Right cardiac atrium (tissue), 5 donors: ENCODE measurements around the gene MBTPS2. TPM values are rescaled to one million over a fixed set of nuclear protein-coding genes. Genes with fewer than 3 reads are reported as not detected.

Experiments used
- ATAC-seq, 2 donors: fragments of 200-7000 bp; cut with Tn5 transposase; one replicate each; pipeline versions ENCODE4 v1.8.0 to v1.9.1; 2020; ENCODE audit warnings: moderate library complexity in 2 of 2, mild to moderate bottlenecking in 1 of 2
- DNase-seq, 3 donors: peaks; one replicate each; pipeline ENCODE4 v3.0.0-alpha.2; 2020
- H3K27ac ChIP-seq: one replicate; pipeline ENCODE4 v1.5.1; 2013; ENCODE audit warnings: mild to moderate bottlenecking, low read length, control low read depth, moderate library complexity
- H3K27me3 ChIP-seq: one replicate; pipeline ENCODE4 v1.6.1; 2013; ENCODE audit not compliant: control insufficient read depth, insufficient read depth
- H3K4me1 ChIP-seq: one replicate; pipeline ENCODE4 v1.6.1; 2013; ENCODE audit warnings: low read length; ENCODE audit not compliant: control insufficient read depth, insufficient read depth
- H3K4me3 ChIP-seq: one replicate; pipeline ENCODE4 v1.5.1; 2013; ENCODE audit warnings: low read length, control low read depth
- H3K9me3 ChIP-seq: one replicate; pipeline ENCODE4 v1.6.1; 2013; ENCODE audit warnings: low read length; ENCODE audit not compliant: control insufficient read depth
- WGBS: extraction: QIAGEN DNeasy Blood & Tissue Kit; methylation state at CpG from one replicate; pipeline ENCODE4 v1.1.7; 2013; 5-methylcytosine and 5-hydroxymethylcytosine counted together
- intact Hi-C, 4 donors: fragments of 100-400 bp; cut with DNase I; formaldehyde crosslinking; loops; one replicate each; pipeline versions ENCODE4 v1.11.0 to v1.14.0; 2022 to 2023
- polyA plus RNA-seq: library from polyadenylated mRNA; stranded (reverse); fragments of 200-250 nt; gene quantifications from one replicate; pipeline ENCODE4 v1.2.3, GENCODE V29; 2013
- total RNA-seq, 4 donors: library from RNA; stranded (reverse); fragmentation: NEBNext Ultra II Directional; extraction: Animal tissue kit (Norgen Biotek cat#: 25700); gene quantifications; one replicate each; pipeline ENCODE4 v1.2.1, GENCODE V29; 2021
- donor health status: healthy with polysubstance abuse.
- donor health status: DM: no; HTN: yes; CAD: no.
- donor health status: DM: no; HTN: no; CAD: no.
- donor health status: DM: no; HTN: yes; CAD: no; lungs with severe emphysema.
- donor health status: DM: yes; HTN: yes; CAD: no.

MBTPS2 gene
- total and polyA plus RNA-seq, 5 donors: 5.0 to 12.7 (median 12.3) TPM

DNA sequence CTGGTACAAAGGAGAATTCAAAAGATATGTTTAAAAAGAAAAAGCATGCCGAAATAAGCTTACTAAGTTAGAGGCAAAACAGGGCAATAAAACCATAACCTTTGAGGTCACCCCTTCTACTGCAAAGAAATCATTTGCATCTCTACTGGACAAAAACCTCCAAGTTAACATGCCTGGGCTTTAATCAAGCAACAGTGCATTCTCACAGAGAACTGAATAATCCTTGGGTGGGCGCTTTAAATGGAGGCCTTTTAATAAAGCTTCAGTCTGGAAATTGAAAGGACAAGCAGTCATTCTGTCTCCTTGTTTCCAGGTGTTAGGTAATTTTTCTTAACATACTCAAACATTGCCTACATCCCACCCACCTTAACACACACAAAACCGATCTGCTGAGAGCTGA, 66.5 kb downstream of the MBTPS2 start:
- intact Hi-C loops: no loop called here
- DNase-seq: no peak
- H3K9me3 ChIP-seq: no peaks in the 10 kb centered on the region
- H3K4me1 ChIP-seq: no peaks in the 10 kb centered on the region
- no peak for ATAC-seq
- H3K4me3 ChIP-seq: no peak overlapping the region
- H3K27ac ChIP-seq: no peak overlapping the region
- no peaks in the 10 kb centered on the region for H3K27me3 ChIP-seq
- 94% methylated on average over 3 of the region's 3 CpGs for WGBS

DNA sequence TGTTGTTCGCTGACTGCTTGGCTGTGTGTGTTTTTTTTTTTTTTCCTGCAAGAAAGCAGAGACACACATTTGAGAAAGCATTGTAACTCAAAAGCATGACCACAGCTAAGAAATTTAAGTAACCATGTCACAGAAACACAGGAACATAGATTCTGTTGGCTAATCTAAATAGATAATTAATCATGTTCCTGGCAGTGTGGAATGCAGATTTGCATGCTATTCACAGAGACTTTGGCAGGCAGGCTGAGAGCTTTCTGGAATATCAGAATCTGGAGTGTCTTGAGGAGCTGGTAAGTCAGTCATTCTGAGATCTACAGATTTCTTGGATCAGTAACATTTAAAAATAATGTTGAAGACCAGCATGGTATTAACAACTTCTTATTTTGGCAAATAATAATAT, 67.8 kb downstream of the MBTPS2 start:
- Histone ChIP-seq H3K9me3 (no peaks in the 10 kb centered on the region), H3K27ac (no peak overlapping the region), H3K27me3 (no peaks in the 10 kb centered on the region), H3K4me3 (no peak overlapping the region), H3K4me1 (no peaks in the 10 kb centered on the region)
- WGBS: 44% methylated on average over 1 of the region's 1 CpG
- ATAC-seq: no peak
- DNase-seq: no peak
- intact Hi-C loops: no loop called here

GRCh38 chrX:21911481-21911880, 72.1 kb downstream of the MBTPS2 start:
- no peaks in the 10 kb centered on the region for H3K27me3 ChIP-seq
- no peak overlapping the region for H3K4me3 ChIP-seq
- 97% methylated on average over 4 of the region's 4 CpGs for WGBS
- intact Hi-C loops: no loop called here
- DNase-seq (no peak), ATAC-seq (no peak)
- no peaks in the 10 kb centered on the region for H3K9me3 ChIP-seq
- no peak overlapping the region for H3K27ac ChIP-seq
- H3K4me1 ChIP-seq: no peaks in the 10 kb centered on the region

- H3K4me1 ChIP-seq: no peaks in the 10 kb centered on the region
- WGBS: 97% methylated on average over 1 of the region's 1 CpG
- no peaks in the 10 kb centered on the region for H3K27me3 ChIP-seq
- intact Hi-C loops: no loop called here
- DNase-seq (no peak), ATAC-seq (no peak)
- H3K4me3 ChIP-seq: no peak overlapping the region
- H3K27ac ChIP-seq: no peak overlapping the region
- H3K9me3 ChIP-seq: no peaks in the 10 kb centered on the region
Observed at GRCh38 chrX:21912220-21912619, 72.8 kb downstream of the MBTPS2 start.

GRCh38 chrX:21912989-21913388, 73.6 kb downstream of the MBTPS2 start:
- Histone ChIP-seq H3K27ac (no peak overlapping the region), H3K9me3 (no peaks in the 10 kb centered on the region), H3K4me3 (no peak overlapping the region), H3K27me3 (no peaks in the 10 kb centered on the region), H3K4me1 (no peaks in the 10 kb centered on the region)
- WGBS: 97% methylated on average over 4 of the region's 4 CpGs
- intact Hi-C loops: no loop called here
- DNase-seq (no peak), ATAC-seq (no peak)

DNA sequence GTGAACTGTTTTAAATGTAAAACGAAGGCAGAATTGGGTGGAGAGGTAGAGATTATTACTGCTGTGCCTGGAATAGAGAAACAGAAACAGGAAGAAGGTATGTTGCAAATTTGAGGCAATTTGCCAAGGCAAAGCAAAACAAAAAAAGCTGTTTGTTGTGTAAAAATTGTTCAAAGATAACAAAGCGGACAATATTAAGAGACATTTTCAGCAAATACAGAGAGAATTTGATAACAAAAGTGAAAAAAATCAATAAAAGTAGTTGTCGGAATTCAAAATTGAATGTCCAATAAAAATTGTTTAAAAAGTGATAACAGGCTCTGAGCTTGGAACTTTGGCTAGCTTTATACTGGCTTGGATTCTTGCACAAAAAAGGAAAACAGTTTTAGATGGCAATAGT, 86.7 kb downstream of the MBTPS2 start:
- Histone ChIP-seq H3K27ac (no peak overlapping the region), H3K4me1 (no peaks in the 10 kb centered on the region), H3K9me3 (no peaks in the 10 kb centered on the region), H3K4me3 (peak overlapping the region; percentile 32), H3K27me3 (no peaks in the 10 kb centered on the region)
- no peak for DNase-seq
- WGBS: 32% methylated on average over 3 of the region's 3 CpGs
- ATAC-seq: no peak
- intact Hi-C loops: no loop called here

- H3K9me3 ChIP-seq: no peaks in the 10 kb centered on the region
- H3K27ac ChIP-seq: no peak overlapping the region
- DNase-seq (no peak), ATAC-seq (peak; percentile 68 to 74)
- WGBS: 29% methylated on average over 6 of the region's 6 CpGs
- no peaks in the 10 kb centered on the region for H3K27me3 ChIP-seq
- no peaks in the 10 kb centered on the region for H3K4me1 ChIP-seq
- intact Hi-C loops: no loop called here
- H3K4me3 ChIP-seq: no peak overlapping the region
Observed at GRCh38 chrX:21926527-21927278, 87.3 kb downstream of the MBTPS2 start.

DNA sequence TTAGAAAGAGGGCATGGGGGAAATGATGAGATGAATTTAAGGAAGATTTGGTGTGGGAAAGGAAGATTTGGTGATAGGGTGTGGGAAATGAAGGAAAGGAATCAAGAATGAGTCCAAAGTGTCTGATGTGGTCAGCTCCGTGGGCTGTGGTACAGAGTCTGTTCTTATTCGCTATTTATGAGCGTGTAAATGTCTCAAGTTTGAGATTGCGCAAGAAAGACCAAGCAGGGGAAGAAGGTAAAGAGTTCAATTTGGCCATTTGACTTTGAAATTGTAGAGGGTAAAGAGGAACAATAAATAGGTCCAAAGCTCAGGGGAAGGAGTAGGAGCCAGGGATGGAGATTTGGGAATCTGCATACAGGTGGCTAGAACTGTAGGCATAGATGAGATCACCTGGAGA, 89.8 kb downstream of the MBTPS2 start:
- no peaks in the 10 kb centered on the region for H3K27me3 ChIP-seq
- no peak overlapping the region for H3K27ac ChIP-seq
- H3K9me3 ChIP-seq: no peaks in the 10 kb centered on the region
- no peak for ATAC-seq
- no peak for DNase-seq
- H3K4me1 ChIP-seq: no peaks in the 10 kb centered on the region
- intact Hi-C loops: no loop called here
- WGBS: 92% methylated on average over 4 of the region's 4 CpGs
- H3K4me3 ChIP-seq: no peak overlapping the region

GRCh38 chrX:21930986-21931385, 91.6 kb downstream of the MBTPS2 start:
- no peaks in the 10 kb centered on the region for H3K27me3 ChIP-seq
- no peak overlapping the region for H3K4me3 ChIP-seq
- DNase-seq: no peak
- H3K9me3 ChIP-seq: no peaks in the 10 kb centered on the region
- no peak overlapping the region for H3K27ac ChIP-seq
- no peaks in the 10 kb centered on the region for H3K4me1 ChIP-seq
- no peak for ATAC-seq
- intact Hi-C loops: no loop called here
- WGBS: 94% methylated on average over 1 of the region's 1 CpG

- Histone ChIP-seq H3K27me3 (no peaks in the 10 kb centered on the region), H3K4me1 (no peaks in the 10 kb centered on the region), H3K9me3 (no peaks in the 10 kb centered on the region), H3K27ac (no peak overlapping the region), H3K4me3 (no peak overlapping the region)
- ATAC-seq (peak in 1 of 2 donors; percentile 90), DNase-seq (peak in 1 of 3 donors; percentile 35)
- WGBS: 60% methylated on average over 11 of the region's 11 CpGs
- intact Hi-C loops: no loop called here
Observed at GRCh38 chrX:21932292-21933002, 93.0 kb downstream of the MBTPS2 start.

DNA sequence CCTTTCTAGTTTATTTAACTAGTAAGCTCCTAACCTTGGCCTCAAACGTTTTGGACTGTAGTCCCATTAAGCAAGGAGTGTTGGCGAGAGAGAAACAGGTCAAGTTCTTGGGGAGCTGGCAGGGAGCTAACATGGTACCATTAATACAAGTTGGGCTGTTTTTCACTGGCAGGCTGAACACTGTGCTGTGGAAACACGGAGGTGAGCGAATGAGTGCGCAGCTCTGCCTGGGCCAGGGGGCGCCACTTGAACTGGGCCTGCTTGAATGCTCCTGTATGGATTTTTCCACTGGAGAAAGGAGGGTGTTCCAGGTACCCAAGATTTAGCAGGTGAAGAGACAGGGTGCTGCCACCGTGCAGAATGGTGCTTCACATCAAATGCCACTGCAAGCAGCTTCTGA, 93.7 kb downstream of the MBTPS2 start:
- H3K27ac ChIP-seq: no peak overlapping the region
- ATAC-seq (no peak), DNase-seq (no peak)
- H3K4me3 ChIP-seq: no peak overlapping the region
- no peaks in the 10 kb centered on the region for H3K9me3 ChIP-seq
- intact Hi-C loops: no loop called here
- no peaks in the 10 kb centered on the region for H3K4me1 ChIP-seq
- 80% methylated on average over 7 of the region's 7 CpGs for whole genome bisulfite sequencing
- H3K27me3 ChIP-seq: no peaks in the 10 kb centered on the region
